SK-N-SH (cell line): Measurements from ENCODE around the gene OR2B6. TPM values are rescaled to one million over a fixed set of nuclear protein-coding genes. Genes with fewer than 3 reads are reported as not detected.

Source experiments
- CTCF ChIA-PET: fragments of 300-600, 350-600 bp; formaldehyde crosslinking; extraction: SDS; loops from one replicate; lab custom pipeline; 2021; lab: Yijun Ruan, JAX
- POLR2A ChIA-PET: fragments of 350-600 bp; sonication (Branson Sonifier 250); formaldehyde crosslinking; extraction: SDS; loops from one replicate; lab custom pipeline; 2020; ENCODE audit warnings: antibody characterized with exemption, inconsistent platforms; lab: Yijun Ruan, JAX
- DNase-seq: peaks from one replicate; pipeline ENCODE4 v3.0.0; 2012
- H2AFZ ChIP-seq: fragments of 200-600 bp; sonication (generic); 2 replicates; pipeline ENCODE4 v1.8.1; 2016; ENCODE audit warnings: antibody characterized with exemption, mild to moderate bottlenecking, low read depth
- H3F3A ChIP-seq: fragments of 200-600 bp; sonication (generic); replicated peaks from 2 replicates; pipeline ENCODE3; 2016; ENCODE audit warnings: antibody characterized with exemption, mild to moderate bottlenecking; ENCODE audit not compliant: insufficient read depth
- H3K27ac ChIP-seq, 2 experiments: fragments of 200-500 bp in 1 of 2; fragments of 200-600 bp in 1 of 2; sonication (Bioruptor generic) in 1 of 2; sonication (generic), shearing (Covaris generic) in 1 of 2; 2 replicates each; pipeline versions ENCODE4 v1.5.1 to v1.6.1; 2014 to 2016; ENCODE audit warnings: low read depth in 2 of 2, inconsistent platforms in 1 of 2, low read length in 1 of 2, mild to moderate bottlenecking in 1 of 2, mixed read lengths in 1 of 2
- H3K27me3 ChIP-seq: fragments of 200-600 bp; sonication (generic), shearing (Covaris generic); 2 replicates; pipeline ENCODE4 v1.6.1; 2016; ENCODE audit warnings: mixed run types; ENCODE audit not compliant: insufficient read depth
- H3K36me3 ChIP-seq, 2 experiments: fragments of 200-500 bp in 1 of 2; fragments of 200-600 bp in 1 of 2; sonication (Bioruptor generic) in 1 of 2; sonication (generic) in 1 of 2; replicated peaks in 1 of 2; 2 replicates each; pipeline versions ENCODE3 to v1.5.1; 2014 to 2016; ENCODE audit warnings: low read length in 1 of 2, mild to moderate bottlenecking in 1 of 2; ENCODE audit not compliant: insufficient read depth in 2 of 2, control insufficient read depth in 1 of 2
- H3K4me1 ChIP-seq, 2 experiments: fragments of 200-500 bp in 1 of 2; fragments of 200-600 bp in 1 of 2; sonication (Bioruptor generic) in 1 of 2; sonication (generic), shearing (Covaris generic) in 1 of 2; 2 replicates each; pipeline versions ENCODE4 v1.5.1 to v1.6.1; 2014 to 2016; ENCODE audit warnings: low read depth in 1 of 2, low read length in 1 of 2, mixed run types in 1 of 2; ENCODE audit not compliant: insufficient read depth in 2 of 2, control insufficient read depth in 1 of 2
- H3K4me2 ChIP-seq: fragments of 200-600 bp; sonication (generic), shearing (Covaris generic); 2 replicates; pipeline ENCODE4 v1.6.1; 2017; ENCODE audit warnings: mixed run types
- H3K4me3 ChIP-seq, 2 experiments: fragments of 200-500 bp in 1 of 2; fragments of 200-600 bp in 1 of 2; sonication (Bioruptor generic) in 1 of 2; sonication (generic), shearing (Covaris generic) in 1 of 2; 2 replicates each; pipeline versions ENCODE4 v1.5.1 to v1.8.1; 2014 to 2016; ENCODE audit warnings: low read depth in 2 of 2, inconsistent platforms in 1 of 2, low read length in 1 of 2, mild to moderate bottlenecking in 1 of 2, mixed read lengths in 1 of 2, moderate library complexity in 1 of 2
- H3K79me2 ChIP-seq: fragments of 200-600 bp; sonication (generic); 2 replicates; pipeline ENCODE4 v1.8.1; 2017; ENCODE audit warnings: mild to moderate bottlenecking; ENCODE audit not compliant: insufficient read depth
- H3K9ac ChIP-seq: fragments of 200-600 bp; sonication (generic); 2 replicates; pipeline ENCODE4 v1.6.1; 2017; ENCODE audit warnings: mixed run types
- H3K9me2 ChIP-seq: fragments of 200-600 bp; sonication (generic); 2 replicates; pipeline ENCODE4 v1.6.1; 2017; ENCODE audit warnings: mixed run types
- H3K9me3 ChIP-seq: fragments of 200-600 bp; sonication (generic); 2 replicates; pipeline ENCODE4 v1.6.1; 2017; ENCODE audit warnings: mixed run types, mild to moderate bottlenecking, moderate library complexity
- H4K20me1 ChIP-seq: fragments of 200-600 bp; sonication (generic); 2 replicates; pipeline ENCODE4 v1.6.1; 2017; ENCODE audit warnings: mild to moderate bottlenecking, mixed run types; ENCODE audit not compliant: insufficient read depth
- CHD2 ChIP-seq: fragments of 150-350 bp; IDR thresholded peaks from 2 replicates; pipeline ENCODE4 v1.6.1; 2018; ENCODE audit warnings: low read length; ENCODE audit not compliant: partially characterized antibody
- ELF1 ChIP-seq: IDR thresholded peaks from 2 replicates; pipeline ENCODE4 v1.4.0; 2012
- EP300 ChIP-seq, 2 experiments: IDR thresholded peaks; 2 replicates each; pipeline versions ENCODE4 v1.4.0 to v1.6.1; 2012; ENCODE audit warnings: borderline replicate concordance in 1 of 2, low read depth in 1 of 2, low read length in 1 of 2
- FOSL2 ChIP-seq: IDR thresholded peaks from 2 replicates; pipeline ENCODE4 v1.4.0; 2012; ENCODE audit warnings: low read depth, mild to moderate bottlenecking, moderate library complexity, borderline replicate concordance
- GABPA ChIP-seq: IDR thresholded peaks from 2 replicates; pipeline ENCODE4 v1.4.0; 2012; ENCODE audit warnings: low read depth, mild to moderate bottlenecking
- GATA2 ChIP-seq: sonication (generic); formaldehyde crosslinking; IDR thresholded peaks from 2 replicates; pipeline ENCODE4 v1.5.0; 2020; ENCODE audit warnings: mild to moderate bottlenecking, missing genetic modification reagents
- JUND ChIP-seq: IDR thresholded peaks from 2 replicates; pipeline ENCODE4 v1.4.0; 2012
- NRF1 ChIP-seq: IDR thresholded peaks from 2 replicates; pipeline ENCODE4 v1.6.1; 2012; ENCODE audit warnings: low read depth, mild to moderate bottlenecking, low read length
- POLR2AphosphoS5 ChIP-seq: IDR thresholded peaks from 2 replicates; pipeline ENCODE4 v1.6.1; 2012; ENCODE audit warnings: low read depth, low read length
- RFX5 ChIP-seq: IDR thresholded peaks from 2 replicates; pipeline ENCODE4 v1.6.1; 2012; ENCODE audit warnings: mild to moderate bottlenecking, improper control_type of control experiment, low read length
- TAF1 ChIP-seq: IDR thresholded peaks from 2 replicates; pipeline ENCODE4 v1.6.1; 2012; ENCODE audit warnings: low read depth, mild to moderate bottlenecking, low read length, moderate library complexity, borderline replicate concordance
- TEAD4 ChIP-seq: IDR thresholded peaks from 2 replicates; pipeline ENCODE4 v1.4.0; 2012; ENCODE audit warnings: mild to moderate bottlenecking, borderline replicate concordance; ENCODE audit not compliant: insufficient read depth
- WGBS: methylation state at CpG from one replicate; pipeline ENCODE4 v1.1.6; 2017; ENCODE audit warnings: low lambda C conversion rate; 5-methylcytosine and 5-hydroxymethylcytosine counted together
- polyA plus RNA-seq, 3 experiments: library from polyadenylated mRNA; depleted of rRNA; stranded (reverse); fragments of >200 nt; gene quantifications; 2 replicates each; pipeline ENCODE4 v1.2.3, GENCODE V29; 2012
- TF ChIP-seq, protein P1 (sequence below): IDR thresholded peaks from 2 replicates; pipeline ENCODE4; 2012
- TF ChIP-seq, protein P2 (sequence below): IDR thresholded peaks from 2 replicates; pipeline ENCODE4 v1.6.1; 2012; ENCODE audit warnings: mild to moderate bottlenecking, low read depth, low read length, moderate library complexity
- TF ChIP-seq, protein P3 (sequence below): fragments of 200-600 bp; sonication (generic); IDR thresholded peaks from 2 replicates; pipeline ENCODE4 v1.6.1; 2017; ENCODE audit warnings: antibody characterized with exemption, mild to moderate bottlenecking, moderate library complexity
- TF ChIP-seq, protein P4 (sequence below): IDR thresholded peaks from 2 replicates; pipeline ENCODE4 v1.4.0; 2012; ENCODE audit warnings: low read depth

Gene OR2B6
- polyA plus RNA-seq, 1 of the 3 experiments (the other 2 are of a cell fraction), result 0.21 TPM

DNA sequence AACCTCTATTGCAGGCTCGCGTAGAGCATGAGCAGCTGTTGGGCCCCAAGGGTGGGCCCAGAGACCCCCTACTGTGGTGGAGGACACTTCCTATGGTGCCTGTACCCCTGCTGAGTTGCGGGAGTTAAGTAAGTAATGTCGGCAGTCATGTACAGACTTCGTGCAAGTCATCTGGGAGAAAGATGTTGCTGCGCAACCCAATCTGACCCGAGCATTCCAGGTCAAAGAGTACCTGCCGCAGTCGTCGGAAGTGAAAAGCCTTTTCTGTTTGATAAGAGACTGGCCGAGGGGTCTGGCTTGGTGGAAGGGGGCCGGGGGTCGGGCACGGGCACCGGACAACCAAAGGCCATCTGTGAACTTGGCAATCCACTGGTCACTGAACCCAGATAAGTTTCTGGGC is 44.3 kb downstream of the OR2B6 start:
- no peak overlapping the region for H3K9ac ChIP-seq
- POLR2A ChIA-PET, result no interaction called here
- WGBS, result 15% methylated on average over 13 of the region's 15 CpGs
- H3K27ac ChIP-seq, result no peak overlapping the region
- H3K9me2 ChIP-seq, result no peaks in the 10 kb centered on the region
- CTCF ChIA-PET, result no interaction called here
- TF ChIP-seq, protein P1, sequence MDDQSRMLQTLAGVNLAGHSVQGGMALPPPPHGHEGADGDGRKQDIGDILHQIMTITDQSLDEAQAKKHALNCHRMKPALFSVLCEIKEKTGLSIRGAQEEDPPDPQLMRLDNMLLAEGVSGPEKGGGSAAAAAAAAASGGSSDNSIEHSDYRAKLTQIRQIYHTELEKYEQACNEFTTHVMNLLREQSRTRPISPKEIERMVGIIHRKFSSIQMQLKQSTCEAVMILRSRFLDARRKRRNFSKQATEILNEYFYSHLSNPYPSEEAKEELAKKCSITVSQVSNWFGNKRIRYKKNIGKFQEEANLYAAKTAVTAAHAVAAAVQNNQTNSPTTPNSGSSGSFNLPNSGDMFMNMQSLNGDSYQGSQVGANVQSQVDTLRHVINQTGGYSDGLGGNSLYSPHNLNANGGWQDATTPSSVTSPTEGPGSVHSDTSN, result no peak
- TF ChIP-seq FOSL2, result no peak
- no peak for TF ChIP-seq GABPA
- TF ChIP-seq TEAD4, result no peak
- TF ChIP-seq, protein P2, sequence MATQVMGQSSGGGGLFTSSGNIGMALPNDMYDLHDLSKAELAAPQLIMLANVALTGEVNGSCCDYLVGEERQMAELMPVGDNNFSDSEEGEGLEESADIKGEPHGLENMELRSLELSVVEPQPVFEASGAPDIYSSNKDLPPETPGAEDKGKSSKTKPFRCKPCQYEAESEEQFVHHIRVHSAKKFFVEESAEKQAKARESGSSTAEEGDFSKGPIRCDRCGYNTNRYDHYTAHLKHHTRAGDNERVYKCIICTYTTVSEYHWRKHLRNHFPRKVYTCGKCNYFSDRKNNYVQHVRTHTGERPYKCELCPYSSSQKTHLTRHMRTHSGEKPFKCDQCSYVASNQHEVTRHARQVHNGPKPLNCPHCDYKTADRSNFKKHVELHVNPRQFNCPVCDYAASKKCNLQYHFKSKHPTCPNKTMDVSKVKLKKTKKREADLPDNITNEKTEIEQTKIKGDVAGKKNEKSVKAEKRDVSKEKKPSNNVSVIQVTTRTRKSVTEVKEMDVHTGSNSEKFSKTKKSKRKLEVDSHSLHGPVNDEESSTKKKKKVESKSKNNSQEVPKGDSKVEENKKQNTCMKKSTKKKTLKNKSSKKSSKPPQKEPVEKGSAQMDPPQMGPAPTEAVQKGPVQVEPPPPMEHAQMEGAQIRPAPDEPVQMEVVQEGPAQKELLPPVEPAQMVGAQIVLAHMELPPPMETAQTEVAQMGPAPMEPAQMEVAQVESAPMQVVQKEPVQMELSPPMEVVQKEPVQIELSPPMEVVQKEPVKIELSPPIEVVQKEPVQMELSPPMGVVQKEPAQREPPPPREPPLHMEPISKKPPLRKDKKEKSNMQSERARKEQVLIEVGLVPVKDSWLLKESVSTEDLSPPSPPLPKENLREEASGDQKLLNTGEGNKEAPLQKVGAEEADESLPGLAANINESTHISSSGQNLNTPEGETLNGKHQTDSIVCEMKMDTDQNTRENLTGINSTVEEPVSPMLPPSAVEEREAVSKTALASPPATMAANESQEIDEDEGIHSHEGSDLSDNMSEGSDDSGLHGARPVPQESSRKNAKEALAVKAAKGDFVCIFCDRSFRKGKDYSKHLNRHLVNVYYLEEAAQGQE, result no peak
- no peak for TF ChIP-seq GATA2
- DNase-seq, result no peak
- no peak overlapping the region for H3K4me3 ChIP-seq
- no peak overlapping the region for H2AFZ ChIP-seq
- H3K36me3 ChIP-seq, result no peaks in the 10 kb centered on the region
- no peaks in the 10 kb centered on the region for H3K79me2 ChIP-seq
- peaks cover 0 to 3% of the 10 kb centered on the region in 2 experiments; a peak in 1 of 4 replicates for H3K4me1 ChIP-seq
- H3F3A ChIP-seq, result no peaks in the 10 kb centered on the region
- H3K27me3 ChIP-seq, result peaks cover 5% of the 10 kb centered on the region; the same call in 1 of the 2 replicates
- no peak overlapping the region for H3K4me2 ChIP-seq
- no peaks in the 10 kb centered on the region for H3K9me3 ChIP-seq
- no peaks in the 10 kb centered on the region for H4K20me1 ChIP-seq

DNA sequence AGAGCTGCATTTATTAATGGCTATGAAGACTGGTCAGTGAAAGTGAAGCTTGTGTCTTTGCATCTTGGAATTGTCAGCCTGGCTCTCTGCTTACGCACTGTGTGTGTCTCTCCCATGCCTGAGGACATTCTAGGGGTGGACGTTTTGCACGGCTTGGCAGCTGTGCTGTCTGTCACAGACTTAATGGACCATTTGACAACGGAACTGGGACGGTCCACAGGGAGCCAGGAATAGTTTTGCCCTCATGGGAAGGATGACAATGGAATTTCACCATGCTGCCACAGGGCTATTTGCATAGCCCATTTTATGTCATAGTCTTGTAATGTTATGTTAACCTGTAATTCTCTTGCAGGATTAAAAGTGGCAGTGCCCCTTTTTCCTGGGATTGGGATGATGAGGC is 44.7 kb downstream of the OR2B6 start:
- Histone ChIP-seq H3K27ac (no peak overlapping the region), H3K36me3 (no peaks in the 10 kb centered on the region), H3K79me2 (no peaks in the 10 kb centered on the region), H3K4me1 (peaks cover 0 to 3% of the 10 kb centered on the region in 2 experiments; a peak in 1 of 4 replicates), H2AFZ (no peak overlapping the region), H3K9me3 (no peaks in the 10 kb centered on the region), H3K4me2 (no peak overlapping the region), H3K27me3 (peaks cover 5% of the 10 kb centered on the region; the same call in 1 of the 2 replicates), H3K4me3 (no peak overlapping the region), H3K9ac (no peak overlapping the region), H3F3A (no peaks in the 10 kb centered on the region), H4K20me1 (no peaks in the 10 kb centered on the region), H3K9me2 (no peaks in the 10 kb centered on the region)
- ChIA-PET CTCF (no interaction called here), POLR2A (no interaction called here)
- TF ChIP-seq NRF1 (no peak), EP300 (IDR thresholded peaks at IDR 0.05; ENCODE audit: borderline replicate concordance in 1 of 2, low read depth in 1 of 2, low read length in 1 of 2) (no peak), JUND (no peak), RFX5 (no peak), GATA2 (no peak), TAF1 (no peak), ELF1 (no peak), CHD2 (no peak), POLR2AphosphoS5 (no peak)
- TF ChIP-seq, protein P2, result no peak
- TF ChIP-seq, protein P3, sequence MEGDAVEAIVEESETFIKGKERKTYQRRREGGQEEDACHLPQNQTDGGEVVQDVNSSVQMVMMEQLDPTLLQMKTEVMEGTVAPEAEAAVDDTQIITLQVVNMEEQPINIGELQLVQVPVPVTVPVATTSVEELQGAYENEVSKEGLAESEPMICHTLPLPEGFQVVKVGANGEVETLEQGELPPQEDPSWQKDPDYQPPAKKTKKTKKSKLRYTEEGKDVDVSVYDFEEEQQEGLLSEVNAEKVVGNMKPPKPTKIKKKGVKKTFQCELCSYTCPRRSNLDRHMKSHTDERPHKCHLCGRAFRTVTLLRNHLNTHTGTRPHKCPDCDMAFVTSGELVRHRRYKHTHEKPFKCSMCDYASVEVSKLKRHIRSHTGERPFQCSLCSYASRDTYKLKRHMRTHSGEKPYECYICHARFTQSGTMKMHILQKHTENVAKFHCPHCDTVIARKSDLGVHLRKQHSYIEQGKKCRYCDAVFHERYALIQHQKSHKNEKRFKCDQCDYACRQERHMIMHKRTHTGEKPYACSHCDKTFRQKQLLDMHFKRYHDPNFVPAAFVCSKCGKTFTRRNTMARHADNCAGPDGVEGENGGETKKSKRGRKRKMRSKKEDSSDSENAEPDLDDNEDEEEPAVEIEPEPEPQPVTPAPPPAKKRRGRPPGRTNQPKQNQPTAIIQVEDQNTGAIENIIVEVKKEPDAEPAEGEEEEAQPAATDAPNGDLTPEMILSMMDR, result no peak
- TF ChIP-seq, protein P4, sequence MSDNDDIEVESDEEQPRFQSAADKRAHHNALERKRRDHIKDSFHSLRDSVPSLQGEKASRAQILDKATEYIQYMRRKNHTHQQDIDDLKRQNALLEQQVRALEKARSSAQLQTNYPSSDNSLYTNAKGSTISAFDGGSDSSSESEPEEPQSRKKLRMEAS, result no peak
- WGBS, result 7% methylated on average over 3 of the region's 5 CpGs
- no peak for DNase-seq
